Stimulated activated CD4-positive, alpha-beta T cell treated with anti-CD3 and anti-CD28 coated beads, Interleukin-4, amount 100 ng/mL, for 48 hours (primary cell): ENCODE data around the gene BRINP1.

Experiments used
- DNase-seq, 2 donors: peaks; one replicate each; pipeline ENCODE4 v3.0.0-alpha.2; 2020; ENCODE audit warnings: low read depth in 2 of 2

Gene BRINP1

DNA sequence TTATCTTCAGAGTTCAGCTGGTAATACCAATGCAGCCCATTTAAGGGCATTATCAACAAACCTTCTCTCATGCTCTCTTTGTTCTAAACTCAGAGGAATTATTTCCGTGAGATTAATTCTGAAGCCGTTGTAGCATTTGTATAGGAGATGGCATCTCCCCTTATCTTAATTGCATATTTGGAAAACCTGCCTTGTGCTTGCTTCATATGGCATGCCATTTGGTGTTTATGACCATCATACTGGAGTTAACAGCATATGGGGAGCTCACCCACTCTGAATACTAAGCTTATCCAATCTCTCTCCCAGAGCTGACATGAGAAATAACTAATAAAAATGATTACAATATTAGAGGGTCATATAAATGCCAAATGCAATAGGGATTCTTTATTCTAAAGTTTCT lies 243.2 kb downstream of the BRINP1 start:
- DNase-seq: no peak

- DNase-seq: no peak
Measured at GRCh38 chr9:119121899-119122298, 247.3 kb downstream of the BRINP1 start.

GRCh38 chr9:119117409-119117808 lies 251.8 kb downstream of the BRINP1 start:
- no peak for DNase-seq
